ENCODE data around the gene DBF4B.
"Not testable (repeated sequence)": the region's sequence is repeated elsewhere in the genome, so short reads cannot be mapped to it uniquely, and the experiment has no call there.

The DBF4B gene, protein sequence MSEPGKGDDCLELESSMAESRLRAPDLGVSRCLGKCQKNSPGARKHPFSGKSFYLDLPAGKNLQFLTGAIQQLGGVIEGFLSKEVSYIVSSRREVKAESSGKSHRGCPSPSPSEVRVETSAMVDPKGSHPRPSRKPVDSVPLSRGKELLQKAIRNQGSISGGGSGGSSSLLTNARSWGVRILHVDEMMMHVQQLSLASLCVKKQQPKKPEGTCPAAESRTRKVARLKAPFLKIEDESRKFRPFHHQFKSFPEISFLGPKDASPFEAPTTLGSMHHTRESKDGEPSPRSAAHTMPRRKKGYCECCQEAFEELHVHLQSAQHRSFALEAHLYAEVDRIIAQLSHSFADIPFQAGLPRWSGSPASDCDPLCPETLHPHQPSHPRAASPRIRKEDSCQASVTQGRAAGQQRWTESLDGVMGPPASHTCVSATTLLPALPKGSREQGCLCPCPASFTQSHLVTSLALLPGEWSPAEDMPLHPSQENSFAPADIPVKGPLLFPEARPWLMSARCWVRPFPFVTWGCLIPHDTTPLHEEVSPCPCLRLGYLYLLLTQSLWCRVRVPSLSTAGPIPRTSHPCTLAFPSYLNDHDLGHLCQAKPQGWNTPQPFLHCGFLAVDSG

GRCh38 chr17:44708401-44709263 lies at the start of gene DBF4B:
Gene DBF4B (plus strand): TSS chr17:44708665. CDS start chr17:44708821, 156 bp downstream.
- Histone ChIP-seq H3K36me3 (ENCODE audit: control insufficient read depth in 2 of 2, insufficient read depth in 2 of 2, low read length in 2 of 2) (no peaks in the 10 kb centered on the region), H3K27ac (ENCODE audit: low read depth in 2 of 2, low read length in 2 of 2) (peak within 1 kb of the TSS; percentile 51 to 66), H3K27me3 (ENCODE audit: control insufficient read depth in 2 of 2, insufficient read depth in 2 of 2, low read length in 2 of 2) (no peaks in the 10 kb centered on the region), H3K9me3 (ENCODE audit: control insufficient read depth in 2 of 2, low read length in 2 of 2) (no peaks in the 10 kb centered on the region), H3K4me3 (ENCODE audit: low read length in 2 of 2) (peak within 1 kb of the TSS; percentile 95 to 96), H3K9ac (ENCODE audit: low read depth in 1 of 2, low read length in 2 of 2) (peak within 1 kb of the TSS; percentile 67 to 87), H3K4me1 (ENCODE audit: control insufficient read depth in 2 of 2, insufficient read depth in 2 of 2, low read length in 2 of 2) (peaks cover 9 to 12% of the 10 kb centered on the region in 2 donors)

DNA sequence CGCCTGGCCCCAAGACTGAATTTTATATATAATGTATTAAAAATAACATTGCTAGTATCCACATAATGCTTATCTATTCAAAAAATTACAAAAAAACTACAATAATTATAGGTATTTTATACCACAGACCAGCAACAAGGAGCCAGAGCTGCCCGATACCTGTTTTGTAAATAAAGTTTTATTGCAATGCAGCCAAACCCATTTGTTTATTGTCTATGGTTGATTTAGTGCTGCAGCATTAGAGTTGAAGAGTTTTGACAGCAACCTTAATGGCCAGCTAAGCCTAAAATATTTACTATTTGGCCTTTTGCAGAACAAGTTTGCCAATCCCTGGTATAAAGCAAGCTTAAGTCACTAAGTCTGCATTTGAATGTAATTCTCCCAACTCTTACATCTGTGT lies 46.6 kb upstream of the DBF4B start:
- Histone ChIP-seq H3K36me3 (ENCODE audit: control insufficient read depth in 2 of 2, insufficient read depth in 2 of 2, low read length in 2 of 2) (no peaks in the 10 kb centered on the region), H3K9ac (ENCODE audit: low read depth in 1 of 2, low read length in 2 of 2) (no peak overlapping the region), H3K9me3 (ENCODE audit: control insufficient read depth in 2 of 2, low read length in 2 of 2) (no peaks in the 10 kb centered on the region), H3K27me3 (ENCODE audit: control insufficient read depth in 2 of 2, insufficient read depth in 2 of 2, low read length in 2 of 2) (peaks cover 0 to 2% of the 10 kb centered on the region in 2 donors), H3K27ac (ENCODE audit: low read depth in 2 of 2, low read length in 2 of 2) (no peak overlapping the region), H3K4me1 (ENCODE audit: control insufficient read depth in 2 of 2, insufficient read depth in 2 of 2, low read length in 2 of 2) (peaks cover 0 to 3% of the 10 kb centered on the region in 2 donors), H3K4me3 (ENCODE audit: low read length in 2 of 2) (no peak overlapping the region)

- Histone ChIP-seq H3K27me3 (ENCODE audit: control insufficient read depth in 2 of 2, insufficient read depth in 2 of 2, low read length in 2 of 2) (no peaks in the 10 kb centered on the region), H3K4me3 (ENCODE audit: low read length in 2 of 2) (no peak overlapping the region), H3K36me3 (ENCODE audit: control insufficient read depth in 2 of 2, insufficient read depth in 2 of 2, low read length in 2 of 2) (no peaks in the 10 kb centered on the region), H3K9me3 (ENCODE audit: control insufficient read depth in 2 of 2, low read length in 2 of 2) (no peaks in the 10 kb centered on the region), H3K27ac (ENCODE audit: low read depth in 2 of 2, low read length in 2 of 2) (no peak overlapping the region), H3K9ac (ENCODE audit: low read depth in 1 of 2, low read length in 2 of 2) (no peak overlapping the region), H3K4me1 (ENCODE audit: control insufficient read depth in 2 of 2, insufficient read depth in 2 of 2, low read length in 2 of 2) (no peaks in the 10 kb centered on the region)
These were observed 45.4 kb upstream of the DBF4B start for GRCh38 chr17:44663095-44663494.

- Histone ChIP-seq H3K27me3 (ENCODE audit: control insufficient read depth in 2 of 2, insufficient read depth in 2 of 2, low read length in 2 of 2) (no peaks in the 10 kb centered on the region), H3K27ac (ENCODE audit: low read depth in 2 of 2, low read length in 2 of 2) (no peak overlapping the region), H3K9ac (ENCODE audit: low read depth in 1 of 2, low read length in 2 of 2) (no peak overlapping the region), H3K36me3 (ENCODE audit: control insufficient read depth in 2 of 2, insufficient read depth in 2 of 2, low read length in 2 of 2) (no peaks in the 10 kb centered on the region), H3K4me3 (ENCODE audit: low read length in 2 of 2) (no peak overlapping the region), H3K9me3 (ENCODE audit: control insufficient read depth in 2 of 2, low read length in 2 of 2) (no peaks in the 10 kb centered on the region), H3K4me1 (ENCODE audit: control insufficient read depth in 2 of 2, insufficient read depth in 2 of 2, low read length in 2 of 2) (no peaks in the 10 kb centered on the region)
These were observed 43.6 kb upstream of the DBF4B start for GRCh38 chr17:44664867-44665266.

DNA sequence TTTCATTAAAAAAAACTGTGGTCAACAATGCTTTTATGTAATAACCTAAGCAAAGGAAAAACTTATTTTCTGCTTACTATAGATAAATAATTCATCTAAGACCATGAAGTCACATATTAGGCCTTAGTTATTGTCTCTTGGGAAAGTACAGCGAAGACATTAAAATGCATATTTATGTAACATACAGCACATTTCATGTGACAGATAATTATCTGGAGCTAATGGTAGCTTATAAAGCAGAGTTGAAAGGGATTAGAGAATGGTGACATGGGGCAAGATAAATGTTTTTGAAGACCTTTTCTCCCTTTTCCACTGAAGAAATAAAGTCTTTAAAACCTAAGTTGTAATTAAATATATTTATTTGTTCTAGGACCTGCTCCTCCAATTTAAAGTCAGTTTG lies 42.5 kb upstream of the DBF4B start:
- Histone ChIP-seq H3K4me1 (ENCODE audit: control insufficient read depth in 2 of 2, insufficient read depth in 2 of 2, low read length in 2 of 2) (no peaks in the 10 kb centered on the region), H3K9me3 (ENCODE audit: control insufficient read depth in 2 of 2, low read length in 2 of 2) (no peaks in the 10 kb centered on the region), H3K36me3 (ENCODE audit: control insufficient read depth in 2 of 2, insufficient read depth in 2 of 2, low read length in 2 of 2) (no peaks in the 10 kb centered on the region), H3K4me3 (ENCODE audit: low read length in 2 of 2) (no peak overlapping the region), H3K27me3 (ENCODE audit: control insufficient read depth in 2 of 2, insufficient read depth in 2 of 2, low read length in 2 of 2) (no peaks in the 10 kb centered on the region), H3K27ac (ENCODE audit: low read depth in 2 of 2, low read length in 2 of 2) (no peak overlapping the region), H3K9ac (ENCODE audit: low read depth in 1 of 2, low read length in 2 of 2) (no peak overlapping the region)

DNA sequence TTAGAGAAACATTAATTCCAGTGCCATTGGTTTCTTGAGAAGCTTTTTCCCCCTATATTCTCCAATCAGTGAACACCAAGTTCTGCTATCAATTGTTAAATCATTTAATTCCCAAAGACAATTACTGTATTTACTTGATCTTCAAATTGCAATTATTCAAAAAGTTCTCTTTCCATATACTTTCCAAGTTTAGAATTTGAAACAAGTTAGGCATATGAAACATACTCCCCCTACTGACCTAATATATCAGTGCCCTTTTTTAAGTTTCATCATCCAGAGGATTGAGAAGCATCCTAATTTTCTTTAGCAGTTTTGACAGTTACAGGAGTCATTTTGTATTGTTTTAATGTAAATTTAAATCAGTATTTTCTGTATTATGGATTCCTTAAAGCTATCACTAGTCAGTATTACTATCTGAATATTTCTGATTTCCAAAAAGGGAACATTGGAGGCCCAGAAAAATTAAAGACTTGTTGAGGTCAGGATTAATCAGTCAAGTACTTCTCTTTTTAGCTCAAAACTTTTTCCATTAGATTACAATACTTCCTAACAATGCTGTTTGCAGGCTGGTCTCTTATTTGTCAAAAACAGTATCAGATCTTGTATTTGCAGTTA lies 35.9 kb upstream of the DBF4B start:
- no peaks in the 10 kb centered on the region for H3K9me3 ChIP-seq (ENCODE audit: control insufficient read depth in 2 of 2, low read length in 2 of 2)
- no peaks in the 10 kb centered on the region for H3K36me3 ChIP-seq (ENCODE audit: control insufficient read depth in 2 of 2, insufficient read depth in 2 of 2, low read length in 2 of 2)
- H3K27ac ChIP-seq (ENCODE audit: low read depth in 2 of 2, low read length in 2 of 2), result no peak overlapping the region

DNA sequence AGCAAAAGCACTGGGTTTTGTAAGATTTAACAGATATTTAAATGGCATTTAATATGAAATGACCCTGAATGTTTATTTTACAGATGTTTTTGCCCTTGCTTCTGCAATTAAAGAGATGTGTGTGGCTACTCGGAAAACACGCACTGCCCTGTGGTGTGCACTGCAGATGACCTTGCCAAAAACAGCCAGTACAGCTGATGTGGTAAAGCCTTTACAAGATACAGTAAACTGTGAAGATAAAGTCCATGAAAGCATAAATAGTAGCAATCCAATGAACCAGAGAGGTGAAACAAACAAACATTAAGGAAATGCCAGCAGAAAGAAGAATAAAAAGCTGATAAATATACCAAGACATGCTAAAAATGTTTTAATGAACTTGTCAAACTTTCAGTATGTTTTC lies 34.6 kb upstream of the DBF4B start:
- H3K4me3 ChIP-seq (ENCODE audit: low read length in 2 of 2), result no peak overlapping the region
- H3K4me1 ChIP-seq (ENCODE audit: control insufficient read depth in 2 of 2, insufficient read depth in 2 of 2, low read length in 2 of 2), result no peaks in the 10 kb centered on the region
- H3K9me3 ChIP-seq (ENCODE audit: control insufficient read depth in 2 of 2, low read length in 2 of 2), result no peaks in the 10 kb centered on the region
- H3K27me3 ChIP-seq (ENCODE audit: control insufficient read depth in 2 of 2, insufficient read depth in 2 of 2, low read length in 2 of 2), result no peaks in the 10 kb centered on the region
- H3K9ac ChIP-seq (ENCODE audit: low read depth in 1 of 2, low read length in 2 of 2), result no peak overlapping the region
- H3K27ac ChIP-seq (ENCODE audit: low read depth in 2 of 2, low read length in 2 of 2), result no peak overlapping the region
- H3K36me3 ChIP-seq (ENCODE audit: control insufficient read depth in 2 of 2, insufficient read depth in 2 of 2, low read length in 2 of 2), result peaks cover 6 to 7% of the 10 kb centered on the region in 2 donors

More for the DNA sequence above, 35.9 kb upstream of the DBF4B start:
- H3K4me1 ChIP-seq (ENCODE audit: control insufficient read depth in 2 of 2, insufficient read depth in 2 of 2, low read length in 2 of 2), result no peaks in the 10 kb centered on the region
- no peak overlapping the region for H3K9ac ChIP-seq (ENCODE audit: low read depth in 1 of 2, low read length in 2 of 2)
- no peaks in the 10 kb centered on the region for H3K27me3 ChIP-seq (ENCODE audit: control insufficient read depth in 2 of 2, insufficient read depth in 2 of 2, low read length in 2 of 2)
- no peak overlapping the region for H3K4me3 ChIP-seq (ENCODE audit: low read length in 2 of 2)

DNA sequence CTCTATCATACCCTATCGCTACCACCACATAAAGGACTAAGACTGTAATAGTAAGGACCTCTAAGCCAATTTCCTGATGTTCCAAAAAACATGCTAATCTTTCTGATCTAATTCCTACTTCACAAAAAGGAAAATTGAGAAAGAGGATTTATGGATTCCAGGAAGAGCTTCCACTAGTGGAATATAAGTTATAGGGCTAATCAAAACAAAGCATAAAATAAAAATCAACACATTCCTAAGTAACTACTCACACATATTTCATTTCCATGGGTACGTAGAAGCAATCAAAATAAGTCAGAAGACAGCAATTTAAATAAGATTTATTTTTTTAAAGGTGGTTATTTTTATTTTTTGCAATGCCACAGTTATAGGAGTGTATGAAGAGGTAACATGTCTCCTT lies 31.3 kb upstream of the DBF4B start:
- H3K4me1 ChIP-seq (ENCODE audit: control insufficient read depth in 2 of 2, insufficient read depth in 2 of 2, low read length in 2 of 2), result no peaks in the 10 kb centered on the region
- no peaks in the 10 kb centered on the region for H3K9me3 ChIP-seq (ENCODE audit: control insufficient read depth in 2 of 2, low read length in 2 of 2)
- H3K9ac ChIP-seq (ENCODE audit: low read depth in 1 of 2, low read length in 2 of 2), result no peak overlapping the region
- no peak overlapping the region for H3K27ac ChIP-seq (ENCODE audit: low read depth in 2 of 2, low read length in 2 of 2)
- H3K27me3 ChIP-seq (ENCODE audit: control insufficient read depth in 2 of 2, insufficient read depth in 2 of 2, low read length in 2 of 2), result no peaks in the 10 kb centered on the region
- H3K4me3 ChIP-seq (ENCODE audit: low read length in 2 of 2), result no peak overlapping the region
- peaks cover 20 to 30% of the 10 kb centered on the region in 2 donors for H3K36me3 ChIP-seq (ENCODE audit: control insufficient read depth in 2 of 2, insufficient read depth in 2 of 2, low read length in 2 of 2)

- H3K9ac ChIP-seq (ENCODE audit: low read depth in 1 of 2, low read length in 2 of 2); H3K4me3 ChIP-seq (ENCODE audit: low read length in 2 of 2); H3K27me3 ChIP-seq (ENCODE audit: control insufficient read depth in 2 of 2, insufficient read depth in 2 of 2, low read length in 2 of 2); H3K4me1 ChIP-seq (ENCODE audit: control insufficient read depth in 2 of 2, insufficient read depth in 2 of 2, low read length in 2 of 2); H3K27ac ChIP-seq (ENCODE audit: low read depth in 2 of 2, low read length in 2 of 2); H3K9me3 ChIP-seq (ENCODE audit: control insufficient read depth in 2 of 2, low read length in 2 of 2): not testable (repeated sequence)
- H3K36me3 ChIP-seq (ENCODE audit: control insufficient read depth in 2 of 2, insufficient read depth in 2 of 2, low read length in 2 of 2), result peaks cover 27 to 47% of the 10 kb centered on the region in 2 donors
These were observed 25.2 kb upstream of the DBF4B start for GRCh38 chr17:44683303-44683702.
